Neural cell (in vitro differentiated cells): ENCODE results near the gene TMEM140. TPM values are rescaled to one million over a fixed set of nuclear protein-coding genes. Genes with fewer than 3 reads are reported as not detected.

Experiments
- H2AFZ ChIP-seq: fragments of 200-600, 300-800 bp; sonication (generic), shearing (Covaris generic); 2 replicates; pipeline ENCODE4 v1.6.0; 2014; ENCODE audit warnings: low read depth, mild to moderate bottlenecking, antibody characterized with exemption, low read length, moderate library complexity
- H3F3A ChIP-seq: fragments of 200-600 bp; shearing (Covaris generic); 2 replicates; pipeline ENCODE4 v1.6.1; 2016; ENCODE audit warnings: mild to moderate bottlenecking, moderate library complexity, mixed read lengths, antibody characterized with exemption, low read length; ENCODE audit not compliant: insufficient read depth, poor library complexity, severe bottlenecking
- H3K27ac ChIP-seq: fragments of 200-600, 300-800 bp; sonication (generic), shearing (Covaris generic); 2 replicates; pipeline ENCODE4 v1.5.1; 2014; ENCODE audit warnings: mild to moderate bottlenecking, low read length, moderate library complexity
- H3K27me3 ChIP-seq: fragments of 300-800, 200-600 bp; sonication (generic), shearing (Covaris generic); 2 replicates; pipeline ENCODE4 v1.6.0; 2014; ENCODE audit warnings: mild to moderate bottlenecking, low read depth, low read length, moderate library complexity; ENCODE audit not compliant: insufficient read depth
- H3K36me3 ChIP-seq: fragments of 300-800, 200-600 bp; sonication (generic), shearing (Covaris generic); 2 replicates; pipeline ENCODE4 v1.5.1; 2014; ENCODE audit warnings: mild to moderate bottlenecking, antibody characterized with exemption, low read length, moderate library complexity; ENCODE audit not compliant: insufficient read depth
- H3K4me2 ChIP-seq: fragments of 300-800, 200-600 bp; sonication (generic), shearing (Covaris generic); 2 replicates; pipeline ENCODE4 v1.6.0; 2014; ENCODE audit warnings: mild to moderate bottlenecking, low read length
- H3K4me3 ChIP-seq: fragments of 300-800, 200-600 bp; sonication (generic), shearing (Covaris generic); 2 replicates; pipeline ENCODE4 v1.5.1; 2014; ENCODE audit warnings: mild to moderate bottlenecking, low read length, moderate library complexity
- H3K79me2 ChIP-seq: fragments of 200-600 bp; shearing (Covaris generic); replicated peaks from 2 replicates; pipeline ENCODE4 v1.6.0; 2014; ENCODE audit warnings: mild to moderate bottlenecking, low read length, moderate library complexity; ENCODE audit not compliant: insufficient read depth
- H3K9ac ChIP-seq: fragments of 300-800, 200-600 bp; sonication (generic), shearing (Covaris generic); 2 replicates; pipeline ENCODE4 v1.6.1; 2016; ENCODE audit warnings: mild to moderate bottlenecking, low read length, mixed read lengths
- H3K9me2 ChIP-seq: fragments of 200-600 bp; shearing (Covaris generic); 2 replicates; pipeline ENCODE4 v1.6.1; 2016; ENCODE audit warnings: mild to moderate bottlenecking, low read length, mixed read lengths; ENCODE audit not compliant: insufficient read depth
- H3K9me3 ChIP-seq: fragments of 200-600, 300-800 bp; sonication (generic), shearing (Covaris generic); 2 replicates; pipeline ENCODE4 v1.6.1; 2016; ENCODE audit warnings: mild to moderate bottlenecking, mixed run types, low read length, moderate library complexity, mixed read lengths
- H4K20me1 ChIP-seq: fragments of 200-600 bp; shearing (Covaris generic); 2 replicates; pipeline ENCODE4 v1.6.1; 2016; ENCODE audit warnings: mild to moderate bottlenecking, mixed run types; ENCODE audit not compliant: insufficient read depth
- EP300 ChIP-seq: fragments of 450-650 bp; conservative IDR thresholded peaks from 2 replicates; pipeline ENCODE4 v1.6.1; 2014; ENCODE audit warnings: antibody characterized with exemption, mild to moderate bottlenecking, moderate library complexity; ENCODE audit not compliant: poor library complexity, severe bottlenecking
- EZH2 ChIP-seq: fragments of 200-600, 300-800 bp; shearing (Covaris generic), sonication (generic); IDR thresholded peaks from 2 replicates; pipeline ENCODE4 v1.6.1; 2014; ENCODE audit warnings: antibody characterized with exemption, low read length, borderline replicate concordance, mild to moderate bottlenecking; ENCODE audit not compliant: insufficient read depth, poor library complexity, severe bottlenecking
- MXI1 ChIP-seq: fragments of 450-650 bp; conservative IDR thresholded peaks from 2 replicates; pipeline ENCODE4 v1.6.1; 2014; ENCODE audit warnings: antibody characterized with exemption, mild to moderate bottlenecking; ENCODE audit not compliant: poor library complexity, severe bottlenecking
- POLR2AphosphoS5 ChIP-seq: IDR thresholded peaks from 2 replicates; pipeline ENCODE4 v1.6.1; 2012
- RAD21 ChIP-seq: fragments of 450-650 bp; conservative IDR thresholded peaks from 2 replicates; pipeline ENCODE4 v1.6.1; 2014; ENCODE audit warnings: antibody characterized with exemption, mild to moderate bottlenecking, moderate library complexity
- SMC3 ChIP-seq: fragments of 450-650 bp; conservative IDR thresholded peaks from 2 replicates; pipeline ENCODE4 v1.6.1; 2014; ENCODE audit warnings: antibody characterized with exemption, mild to moderate bottlenecking, moderate library complexity; ENCODE audit not compliant: poor library complexity
- TAF1 ChIP-seq: IDR thresholded peaks from 2 replicates; pipeline ENCODE4 v1.6.1; 2012; ENCODE audit warnings: low read depth
- polyA plus RNA-seq: library from polyadenylated mRNA; depleted of rRNA; stranded (reverse); fragments of >200 nt; gene quantifications from 2 replicates; pipeline ENCODE4 v1.2.3, GENCODE V29; 2014
- TF ChIP-seq, protein P1 (sequence below): IDR thresholded peaks from 2 replicates; pipeline ENCODE4 v1.6.1; 2012; ENCODE audit warnings: borderline replicate concordance
- TF ChIP-seq, protein P2 (sequence below): fragments of 450-650 bp; IDR thresholded peaks from 2 replicates; pipeline ENCODE4 v1.5.1; 2014; ENCODE audit warnings: antibody characterized with exemption, mild to moderate bottlenecking, moderate library complexity; ENCODE audit not compliant: poor library complexity, severe bottlenecking

The TMEM140 gene
- polyA plus RNA-seq, 1 donor from 2014 or later, result 0.15 TPM

DNA sequence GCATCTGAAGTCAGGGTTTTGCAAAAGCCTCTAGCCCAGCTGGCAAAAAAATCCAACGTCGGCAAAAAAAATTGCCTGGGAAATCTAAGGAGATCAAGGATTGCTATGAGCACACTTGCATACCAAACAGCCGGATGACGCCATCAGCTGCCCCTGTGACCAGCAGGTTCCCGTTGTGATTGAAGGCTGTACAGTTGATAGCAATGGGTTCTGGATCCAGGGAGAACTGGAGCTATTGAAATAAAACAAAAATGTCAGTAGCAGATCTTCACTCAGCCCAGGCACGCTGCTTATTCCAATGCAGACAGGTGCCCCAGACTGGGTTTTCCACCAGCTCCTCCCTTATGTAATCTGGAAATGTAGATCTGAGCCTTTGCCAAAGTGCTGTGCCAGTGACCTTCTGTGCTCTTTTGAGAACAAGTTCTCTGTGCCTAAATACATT is 41.4 kb downstream of the TMEM140 start:
- H3K9me2 ChIP-seq, result no peaks in the 10 kb centered on the region
- H2AFZ ChIP-seq, result no peak overlapping the region
- H3K79me2 ChIP-seq, result no peaks in the 10 kb centered on the region
- H3K4me2 ChIP-seq, result no peak overlapping the region
- H3K9ac ChIP-seq, result no peak overlapping the region
- H3F3A ChIP-seq, result no peaks in the 10 kb centered on the region
- H3K36me3 ChIP-seq, result peaks cover 17% of the 10 kb centered on the region
- H3K27ac ChIP-seq, result no peak overlapping the region
- no peaks in the 10 kb centered on the region for H3K27me3 ChIP-seq
- no peaks in the 10 kb centered on the region for H3K9me3 ChIP-seq
- TF ChIP-seq, protein P1, sequence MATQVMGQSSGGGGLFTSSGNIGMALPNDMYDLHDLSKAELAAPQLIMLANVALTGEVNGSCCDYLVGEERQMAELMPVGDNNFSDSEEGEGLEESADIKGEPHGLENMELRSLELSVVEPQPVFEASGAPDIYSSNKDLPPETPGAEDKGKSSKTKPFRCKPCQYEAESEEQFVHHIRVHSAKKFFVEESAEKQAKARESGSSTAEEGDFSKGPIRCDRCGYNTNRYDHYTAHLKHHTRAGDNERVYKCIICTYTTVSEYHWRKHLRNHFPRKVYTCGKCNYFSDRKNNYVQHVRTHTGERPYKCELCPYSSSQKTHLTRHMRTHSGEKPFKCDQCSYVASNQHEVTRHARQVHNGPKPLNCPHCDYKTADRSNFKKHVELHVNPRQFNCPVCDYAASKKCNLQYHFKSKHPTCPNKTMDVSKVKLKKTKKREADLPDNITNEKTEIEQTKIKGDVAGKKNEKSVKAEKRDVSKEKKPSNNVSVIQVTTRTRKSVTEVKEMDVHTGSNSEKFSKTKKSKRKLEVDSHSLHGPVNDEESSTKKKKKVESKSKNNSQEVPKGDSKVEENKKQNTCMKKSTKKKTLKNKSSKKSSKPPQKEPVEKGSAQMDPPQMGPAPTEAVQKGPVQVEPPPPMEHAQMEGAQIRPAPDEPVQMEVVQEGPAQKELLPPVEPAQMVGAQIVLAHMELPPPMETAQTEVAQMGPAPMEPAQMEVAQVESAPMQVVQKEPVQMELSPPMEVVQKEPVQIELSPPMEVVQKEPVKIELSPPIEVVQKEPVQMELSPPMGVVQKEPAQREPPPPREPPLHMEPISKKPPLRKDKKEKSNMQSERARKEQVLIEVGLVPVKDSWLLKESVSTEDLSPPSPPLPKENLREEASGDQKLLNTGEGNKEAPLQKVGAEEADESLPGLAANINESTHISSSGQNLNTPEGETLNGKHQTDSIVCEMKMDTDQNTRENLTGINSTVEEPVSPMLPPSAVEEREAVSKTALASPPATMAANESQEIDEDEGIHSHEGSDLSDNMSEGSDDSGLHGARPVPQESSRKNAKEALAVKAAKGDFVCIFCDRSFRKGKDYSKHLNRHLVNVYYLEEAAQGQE, result no peak
- TF ChIP-seq SMC3 (no peak), MXI1 (no peak), EP300 (no peak), POLR2AphosphoS5 (no peak), RAD21 (no peak), TAF1 (no peak), EZH2 (no peak)
- TF ChIP-seq, protein P2, sequence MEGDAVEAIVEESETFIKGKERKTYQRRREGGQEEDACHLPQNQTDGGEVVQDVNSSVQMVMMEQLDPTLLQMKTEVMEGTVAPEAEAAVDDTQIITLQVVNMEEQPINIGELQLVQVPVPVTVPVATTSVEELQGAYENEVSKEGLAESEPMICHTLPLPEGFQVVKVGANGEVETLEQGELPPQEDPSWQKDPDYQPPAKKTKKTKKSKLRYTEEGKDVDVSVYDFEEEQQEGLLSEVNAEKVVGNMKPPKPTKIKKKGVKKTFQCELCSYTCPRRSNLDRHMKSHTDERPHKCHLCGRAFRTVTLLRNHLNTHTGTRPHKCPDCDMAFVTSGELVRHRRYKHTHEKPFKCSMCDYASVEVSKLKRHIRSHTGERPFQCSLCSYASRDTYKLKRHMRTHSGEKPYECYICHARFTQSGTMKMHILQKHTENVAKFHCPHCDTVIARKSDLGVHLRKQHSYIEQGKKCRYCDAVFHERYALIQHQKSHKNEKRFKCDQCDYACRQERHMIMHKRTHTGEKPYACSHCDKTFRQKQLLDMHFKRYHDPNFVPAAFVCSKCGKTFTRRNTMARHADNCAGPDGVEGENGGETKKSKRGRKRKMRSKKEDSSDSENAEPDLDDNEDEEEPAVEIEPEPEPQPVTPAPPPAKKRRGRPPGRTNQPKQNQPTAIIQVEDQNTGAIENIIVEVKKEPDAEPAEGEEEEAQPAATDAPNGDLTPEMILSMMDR, result no peak
- no peaks in the 10 kb centered on the region for H4K20me1 ChIP-seq
- H3K4me3 ChIP-seq, result no peak overlapping the region

DNA sequence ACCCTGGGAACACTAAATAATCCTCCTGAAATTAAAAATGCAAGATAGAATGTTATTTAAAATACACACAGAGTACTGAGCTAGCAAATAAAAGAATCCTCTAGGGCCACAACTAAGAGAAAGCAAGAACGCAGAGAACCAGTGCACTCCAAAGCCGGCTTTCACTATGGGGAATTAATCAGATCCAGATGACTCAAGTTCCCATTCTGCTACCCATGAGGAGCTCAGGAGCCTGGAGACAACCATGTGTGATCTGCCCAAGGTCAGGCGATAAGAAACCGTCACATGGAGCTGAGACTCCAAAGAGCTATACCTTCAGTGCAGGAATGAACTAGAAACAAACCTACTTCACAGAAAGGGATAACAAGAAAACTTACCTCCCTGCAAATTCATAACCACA is 42.1 kb downstream of the TMEM140 start:
- no peak overlapping the region for H3K27ac ChIP-seq
- H3K36me3 ChIP-seq, result peaks cover 17% of the 10 kb centered on the region

More for the DNA sequence above, 42.1 kb downstream of the TMEM140 start:
- H4K20me1 ChIP-seq, result no peaks in the 10 kb centered on the region
- H3K79me2 ChIP-seq, result no peaks in the 10 kb centered on the region
- H3F3A ChIP-seq, result no peaks in the 10 kb centered on the region
- H3K4me3 ChIP-seq, result no peak overlapping the region
- H3K9me2 ChIP-seq, result no peaks in the 10 kb centered on the region
- H2AFZ ChIP-seq, result no peak overlapping the region
- no peak overlapping the region for H3K9ac ChIP-seq
- H3K9me3 ChIP-seq, result no peaks in the 10 kb centered on the region
- H3K27me3 ChIP-seq, result no peaks in the 10 kb centered on the region
- TF ChIP-seq POLR2AphosphoS5, result no peak
- TF ChIP-seq, protein P1, result no peak
- TF ChIP-seq TAF1, result no peak
- TF ChIP-seq MXI1, result no peak
- TF ChIP-seq EZH2, result no peak
- TF ChIP-seq EP300, result no peak
- no peak for TF ChIP-seq RAD21
- TF ChIP-seq, protein P2, result no peak
- TF ChIP-seq SMC3, result no peak
- no peak overlapping the region for H3K4me2 ChIP-seq
